Retinal pigment epithelial cell (primary cell): ENCODE results near the gene PCK2.

Experiments
- DNase-seq: peaks from one replicate; pipeline ENCODE4 v3.0.0-alpha.2; 2010; ENCODE audit warnings: low read depth
- H3K4me3 ChIP-seq: 2 replicates; pipeline ENCODE4 v1.5.1; 2011; ENCODE audit warnings: mild to moderate bottlenecking, low read length, control low read depth, moderate library complexity
- TF ChIP-seq, protein P1 (sequence below): conservative IDR thresholded peaks from 2 replicates; pipeline ENCODE4 v1.5.1; 2011; ENCODE audit warnings: low read depth, low read length, control low read depth, inconsistent platforms

PCK2 gene

DNA sequence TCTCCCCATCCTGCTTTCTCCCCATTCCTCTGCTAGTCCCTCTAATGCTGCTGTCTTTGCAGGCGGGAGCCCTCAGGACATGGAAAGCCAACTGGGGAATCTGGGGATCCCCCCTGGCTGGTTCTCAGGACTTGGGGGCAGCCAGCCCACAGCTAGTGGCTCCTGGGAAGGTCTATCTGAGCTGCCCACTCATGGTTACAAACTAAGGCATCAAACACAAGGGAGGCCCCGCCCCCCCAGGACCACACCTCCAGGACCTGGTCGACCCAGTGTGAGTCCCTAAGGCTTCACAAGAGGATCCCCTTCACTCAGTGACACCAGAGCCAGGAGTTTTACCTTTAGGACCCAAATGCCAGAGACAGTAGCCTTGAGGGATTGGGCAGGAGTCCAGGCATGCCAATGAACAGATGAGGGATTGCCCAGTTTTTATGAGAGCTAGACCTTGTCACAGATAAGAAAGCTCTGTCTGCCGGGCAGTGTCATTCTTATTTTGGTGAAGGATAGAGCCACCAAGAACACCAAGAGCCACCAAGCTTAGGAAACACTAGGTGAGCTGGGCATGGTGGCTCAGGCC is 30.8 kb upstream of the PCK2 start:
- no peak overlapping the region for H3K4me3 ChIP-seq
- TF ChIP-seq, protein P1, sequence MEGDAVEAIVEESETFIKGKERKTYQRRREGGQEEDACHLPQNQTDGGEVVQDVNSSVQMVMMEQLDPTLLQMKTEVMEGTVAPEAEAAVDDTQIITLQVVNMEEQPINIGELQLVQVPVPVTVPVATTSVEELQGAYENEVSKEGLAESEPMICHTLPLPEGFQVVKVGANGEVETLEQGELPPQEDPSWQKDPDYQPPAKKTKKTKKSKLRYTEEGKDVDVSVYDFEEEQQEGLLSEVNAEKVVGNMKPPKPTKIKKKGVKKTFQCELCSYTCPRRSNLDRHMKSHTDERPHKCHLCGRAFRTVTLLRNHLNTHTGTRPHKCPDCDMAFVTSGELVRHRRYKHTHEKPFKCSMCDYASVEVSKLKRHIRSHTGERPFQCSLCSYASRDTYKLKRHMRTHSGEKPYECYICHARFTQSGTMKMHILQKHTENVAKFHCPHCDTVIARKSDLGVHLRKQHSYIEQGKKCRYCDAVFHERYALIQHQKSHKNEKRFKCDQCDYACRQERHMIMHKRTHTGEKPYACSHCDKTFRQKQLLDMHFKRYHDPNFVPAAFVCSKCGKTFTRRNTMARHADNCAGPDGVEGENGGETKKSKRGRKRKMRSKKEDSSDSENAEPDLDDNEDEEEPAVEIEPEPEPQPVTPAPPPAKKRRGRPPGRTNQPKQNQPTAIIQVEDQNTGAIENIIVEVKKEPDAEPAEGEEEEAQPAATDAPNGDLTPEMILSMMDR = no peak
- DNase-seq = no peak

DNA sequence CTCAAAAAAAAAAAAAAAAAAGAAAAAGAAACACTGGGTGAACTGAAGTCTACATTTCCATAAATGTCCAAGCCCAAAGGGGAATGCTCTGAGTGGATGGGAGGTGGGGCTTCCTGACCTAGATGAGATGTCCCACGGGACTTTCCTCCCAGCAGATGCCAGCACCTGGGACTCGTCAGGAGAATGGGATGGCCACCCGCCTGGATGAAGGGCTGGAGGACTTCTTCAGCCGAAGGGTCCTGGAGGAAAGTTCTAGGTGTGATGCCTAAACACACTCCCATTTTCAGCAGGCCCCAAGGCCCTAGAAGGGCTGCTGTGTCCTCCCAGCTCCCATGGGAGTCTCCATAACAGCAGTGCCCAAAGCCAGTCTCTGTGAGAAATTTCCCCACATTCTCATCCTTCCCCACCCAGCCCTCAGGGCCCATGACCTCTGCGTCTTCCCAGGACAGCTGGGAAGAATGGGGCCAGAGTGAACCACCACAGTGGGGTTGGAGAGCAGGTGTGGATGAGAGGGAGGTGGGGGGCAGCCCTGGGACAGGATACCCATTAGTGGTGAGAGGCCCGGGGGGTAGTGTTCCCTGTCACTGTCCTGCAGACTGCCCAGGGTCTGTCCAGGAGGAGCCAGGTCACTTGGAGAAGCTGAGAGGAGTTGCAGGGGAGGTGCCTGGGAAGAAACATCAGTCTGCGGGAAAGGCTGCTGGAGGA is 29.9 kb upstream of the PCK2 start:
- TF ChIP-seq, protein P1 = no peak
- DNase-seq = no peak
- H3K4me3 ChIP-seq = no peak overlapping the region

DNA sequence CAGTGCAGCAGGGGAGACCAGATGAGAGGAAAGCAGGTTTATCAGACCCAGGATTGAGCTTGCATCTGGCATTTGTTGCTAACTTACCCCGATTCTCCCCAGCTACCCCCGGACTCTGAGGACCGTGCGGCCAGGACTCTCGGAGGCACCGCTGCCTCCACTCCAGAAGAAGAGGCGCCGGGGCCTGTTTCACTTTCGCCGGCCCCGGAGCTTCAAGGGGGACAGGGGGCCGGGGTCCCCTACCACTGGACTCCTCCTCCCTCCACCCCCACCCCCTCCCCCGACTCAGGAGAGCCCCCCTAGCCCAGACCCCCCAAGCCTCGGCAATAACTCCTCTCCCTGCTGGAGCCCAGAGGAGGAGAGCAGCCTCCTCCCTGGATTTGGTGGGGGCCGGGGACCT is 29.3 kb upstream of the PCK2 start:
- no peak overlapping the region for H3K4me3 ChIP-seq
- TF ChIP-seq, protein P1 = no peak
- DNase-seq = no peak

DNA sequence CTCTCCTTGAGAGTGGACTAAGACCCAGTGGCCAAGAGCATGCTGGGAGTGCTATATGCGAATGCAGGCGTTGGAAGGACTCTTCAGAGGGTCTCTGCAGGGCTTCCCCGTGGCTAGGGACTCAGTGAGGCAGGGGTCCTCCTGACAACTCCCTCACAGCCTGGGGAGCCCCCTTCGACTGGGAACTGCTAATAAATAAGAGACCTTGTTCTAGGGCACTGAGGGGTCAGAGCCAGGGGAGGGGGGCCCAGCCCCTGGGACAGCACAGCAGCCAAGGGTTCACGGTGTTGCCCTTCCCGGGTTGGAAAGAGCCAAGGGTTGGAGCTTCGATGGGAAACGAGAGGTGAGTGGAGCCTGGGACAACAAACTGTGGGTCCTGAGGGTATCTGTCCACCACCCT is 28.7 kb upstream of the PCK2 start:
- TF ChIP-seq, protein P1 = no peak
- DNase-seq = no peak
- H3K4me3 ChIP-seq = no peak overlapping the region

DNA sequence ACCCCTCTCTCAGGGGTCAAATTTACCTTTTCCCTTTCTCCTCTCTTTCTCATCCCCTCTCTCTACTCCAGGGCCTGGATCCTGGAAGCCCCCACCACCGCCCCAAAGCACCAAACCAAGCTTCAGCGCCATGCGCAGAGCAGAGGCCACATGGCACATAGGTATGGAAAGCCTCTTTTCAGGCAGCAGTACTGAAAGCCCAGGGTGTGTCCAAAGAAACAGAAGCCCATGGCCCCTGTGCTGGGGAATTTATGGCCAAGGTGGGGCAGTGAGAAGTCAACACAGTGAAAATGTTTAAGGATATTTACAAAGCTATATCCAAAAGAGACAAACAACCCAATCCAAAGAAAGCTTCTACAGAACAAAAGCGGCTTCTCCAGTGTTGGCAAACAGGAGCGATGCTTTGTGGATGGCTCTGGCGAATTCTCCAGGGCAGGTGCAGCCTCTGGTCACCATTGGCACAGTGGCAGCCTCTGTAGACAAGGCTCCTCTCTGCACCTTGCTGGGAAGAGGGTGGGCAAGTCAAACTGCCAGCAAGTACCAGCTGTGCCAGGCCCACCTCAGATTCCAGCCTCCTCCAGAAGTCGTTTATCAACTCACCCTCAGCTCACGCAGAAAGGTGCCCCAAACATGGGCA is 27.5 kb upstream of the PCK2 start:
- no peak for DNase-seq
- H3K4me3 ChIP-seq = no peak overlapping the region
- TF ChIP-seq, protein P1 = no peak

DNA sequence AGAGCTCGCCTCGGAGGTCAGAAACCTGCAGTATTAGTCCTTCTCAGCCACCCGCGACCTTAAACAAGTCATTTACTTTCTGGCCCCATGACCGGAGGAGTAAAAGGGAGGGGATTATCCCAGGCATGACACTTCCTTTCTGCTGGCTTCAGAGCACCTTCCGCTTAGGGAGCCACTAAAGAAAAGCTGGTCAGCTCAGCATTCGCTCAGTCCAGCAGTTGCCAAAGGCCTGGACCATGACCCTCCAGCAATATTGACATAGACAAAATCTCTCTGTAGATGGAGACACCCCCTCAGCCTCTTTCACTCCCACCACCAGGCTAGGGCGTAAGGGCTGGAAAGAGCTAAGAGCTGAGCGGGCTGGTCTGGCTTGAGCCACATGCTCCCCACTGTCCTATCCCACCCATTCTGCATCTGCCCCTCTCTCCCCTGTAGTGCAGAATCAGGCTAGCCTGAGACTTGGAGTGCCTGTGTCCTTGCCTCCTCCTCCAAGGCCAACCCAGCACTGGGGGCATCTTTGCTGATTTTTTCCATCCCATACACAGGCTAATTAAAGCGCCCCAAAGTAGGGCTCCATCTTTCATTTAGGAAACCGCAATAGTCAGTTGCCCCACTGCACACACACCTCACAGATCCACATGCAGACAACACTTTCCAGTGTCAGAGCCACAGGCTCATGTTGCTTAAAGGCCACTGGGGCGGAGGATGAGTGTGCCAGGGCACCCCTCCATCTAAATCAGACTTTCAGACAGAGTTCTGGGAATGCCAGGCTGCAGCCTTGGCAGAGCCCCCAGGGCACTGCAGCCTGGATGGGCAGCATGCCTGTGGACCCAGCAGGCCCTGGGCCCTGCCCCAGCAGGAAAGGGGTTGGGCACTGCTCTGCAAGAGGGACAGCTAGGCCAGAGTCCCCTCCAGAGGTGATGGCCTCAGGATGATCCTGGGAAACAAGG is 26.7 kb upstream of the PCK2 start:
- TF ChIP-seq, protein P1 = no peak
- no peak overlapping the region for H3K4me3 ChIP-seq
- no peak for DNase-seq
